Stimulated activated CD8-positive, alpha-beta memory T cell treated with anti-CD3 and anti-CD28 coated beads, Interleukin-2, amount 100 ng/mL, for 1 hour (primary cell): ENCODE measurements around the gene CDC42EP5.
"Not testable (repeated sequence)": the region's sequence is repeated elsewhere in the genome, so short reads cannot be mapped to it uniquely, and the experiment has no call there.

Experiments used
- DNase-seq, 2 donors: peaks; one replicate each; pipeline ENCODE4 v3.0.0-alpha.2; 2020; ENCODE audit warnings: low read depth in 2 of 2

CDC42EP5 gene

GRCh38 chr19:54489766-54490165 is 16.7 kb upstream of the CDC42EP5 start:
- no peak for DNase-seq

GRCh38 chr19:54489341-54489740 is 16.2 kb upstream of the CDC42EP5 start:
- DNase-seq, result no peak

- DNase-seq, result no peak
These were observed 12.8 kb upstream of the CDC42EP5 start for GRCh38 chr19:54485851-54486250.

GRCh38 chr19:54484451-54484850 is 11.4 kb upstream of the CDC42EP5 start:
- no peak for DNase-seq

- no peak for DNase-seq
These were observed 9.8 kb upstream of the CDC42EP5 start for GRCh38 chr19:54482889-54483288.

GRCh38 chr19:54481326-54481930 is 8.3 kb upstream of the CDC42EP5 start:
- no peak for DNase-seq

- DNase-seq, result no peak
These were observed 7.0 kb upstream of the CDC42EP5 start for GRCh38 chr19:54480051-54480450.

- no peak for DNase-seq
These were observed 5.7 kb upstream of the CDC42EP5 start for GRCh38 chr19:54478677-54479266.

GRCh38 chr19:54477650-54478049 is 4.6 kb upstream of the CDC42EP5 start:
- no peak for DNase-seq

- DNase-seq, result no peak
These were observed 2.6 kb upstream of the CDC42EP5 start for GRCh38 chr19:54475706-54476105.

- DNase-seq, result no peak
These were observed 836 bp upstream of the CDC42EP5 start for GRCh38 chr19:54473892-54474372.

- DNase-seq, result no peak
These were observed 1.9 kb downstream of the CDC42EP5 start for GRCh38 chr19:54470991-54471782.

- no peak for DNase-seq
These were observed 2.7 kb downstream of the CDC42EP5 start for GRCh38 chr19:54470276-54470887.

- DNase-seq, result no peak
These were observed 3.6 kb downstream of the CDC42EP5 start for GRCh38 chr19:54469496-54469934.

GRCh38 chr19:54466110-54466480 is 7.0 kb downstream of the CDC42EP5 start:
- not testable (repeated sequence) for DNase-seq

- no peak for DNase-seq
These were observed 7.5 kb downstream of the CDC42EP5 start for GRCh38 chr19:54465426-54466109.

GRCh38 chr19:54464630-54465425 is 8.3 kb downstream of the CDC42EP5 start:
- DNase-seq, result peak; percentile 41 to 55

- DNase-seq, result peak; percentile 42 to 64
These were observed 9.0 kb downstream of the CDC42EP5 start for GRCh38 chr19:54464044-54464629.

GRCh38 chr19:54463531-54464043 is 9.5 kb downstream of the CDC42EP5 start, which contains the start of gene LENG9:
LENG9 (minus strand) TSS chr19:54463778; CDS start chr19:54463526, 252 bp downstream.
- DNase-seq, result peak; percentile 67 to 89
